IMR-90 (cell line): ENCODE data around the gene FAM98C. TPM values are rescaled to one million over a fixed set of nuclear protein-coding genes. Genes with fewer than 3 reads are reported as not detected.

Experiments used
- ATAC-seq: fragments of 200-7000 bp; cut with Tn5 transposase; 2 replicates; pipeline ENCODE4 v1.9.1; 2020; ENCODE audit warnings: low read depth, mild to moderate bottlenecking, moderate library complexity
- BruUV-seq: library from RNA; stranded (reverse); fragments of 400-500 nt; replicated peaks from 2 replicates; lab custom pipeline; 2021; lab: Mats Ljungman, UMichigan
- CTCF ChIA-PET: fragments of 300-600 bp; formaldehyde crosslinking; extraction: SDS; loops from one replicate; lab custom pipeline; 2021; ENCODE audit warnings: antibody characterized with exemption; lab: Yijun Ruan, JAX
- POLR2A ChIA-PET: fragments of 300-600 bp; sonication (Branson Sonifier 250); formaldehyde crosslinking; loops from one replicate; lab custom pipeline; 2022; ENCODE audit warnings: antibody characterized with exemption; ENCODE audit not compliant: unreplicated experiment; lab: Charles Lee
- DNase-seq: peaks from one replicate; pipeline ENCODE4 v3.0.0; 2013
- H2AFZ ChIP-seq: replicated peaks from 2 replicates; pipeline ENCODE3; 2013; ENCODE audit warnings: low read length, mild to moderate bottlenecking; ENCODE audit not compliant: poor library complexity
- H2AK5ac ChIP-seq: 2 replicates; pipeline ENCODE4 v1.6.1; 2013; ENCODE audit warnings: low read depth, low read length, inconsistent platforms
- H2AK9ac ChIP-seq: replicated peaks from 2 replicates; pipeline ENCODE3; 2013; ENCODE audit warnings: mild to moderate bottlenecking, low read depth, low read length, moderate library complexity; ENCODE audit not compliant: poor library complexity
- H2BK120ac ChIP-seq: 2 replicates; pipeline ENCODE4 v1.6.1; 2013; ENCODE audit warnings: low read depth, low read length, inconsistent platforms
- H2BK15ac ChIP-seq: 3 replicates; pipeline ENCODE4 v1.6.1; 2013; ENCODE audit warnings: low read depth, low read length, inconsistent platforms
- H2BK20ac ChIP-seq: 2 replicates; pipeline ENCODE4 v1.6.1; 2013; ENCODE audit warnings: low read depth, mild to moderate bottlenecking, inconsistent platforms, low read length, moderate library complexity
- H2BK5ac ChIP-seq: 2 replicates; pipeline ENCODE4 v1.6.1; 2013; ENCODE audit warnings: mild to moderate bottlenecking, low read depth, low read length, inconsistent platforms; ENCODE audit not compliant: poor library complexity, severe bottlenecking
- H3K14ac ChIP-seq: replicated peaks from 2 replicates; pipeline ENCODE4 v1.6.1; 2013; ENCODE audit warnings: low read depth, low read length, inconsistent platforms
- H3K18ac ChIP-seq: 2 replicates; pipeline ENCODE4 v1.6.1; 2013; ENCODE audit warnings: low read depth, low read length, control low read depth
- H3K23ac ChIP-seq: 2 replicates; pipeline ENCODE4 v1.6.1; 2013; ENCODE audit warnings: low read depth, low read length, inconsistent platforms
- H3K27ac ChIP-seq: 2 replicates; pipeline ENCODE4 v1.5.1; 2013; ENCODE audit warnings: mild to moderate bottlenecking, control low read depth, low read length; ENCODE audit not compliant: insufficient read depth
- H3K27me3 ChIP-seq: 2 replicates; pipeline ENCODE4 v1.6.1; 2013; ENCODE audit warnings: low read length; ENCODE audit not compliant: control insufficient read depth, insufficient read depth
- H3K36me3 ChIP-seq: 2 replicates; pipeline ENCODE4 v1.6.1; 2013; ENCODE audit warnings: low read length, mixed read lengths; ENCODE audit not compliant: control insufficient read depth, insufficient read depth
- H3K4ac ChIP-seq: 2 replicates; pipeline ENCODE4 v1.6.1; 2013; ENCODE audit warnings: low read depth, low read length, inconsistent platforms
- H3K4me1 ChIP-seq: 2 replicates; pipeline ENCODE4 v1.6.1; 2013; ENCODE audit warnings: low read length, mixed read lengths; ENCODE audit not compliant: control insufficient read depth, insufficient read depth
- H3K4me2 ChIP-seq: 2 replicates; pipeline ENCODE4 v1.6.1; 2013; ENCODE audit warnings: low read depth, mild to moderate bottlenecking, control low read depth, low read length, moderate library complexity
- H3K4me3 ChIP-seq: 2 replicates; pipeline ENCODE4 v1.5.1; 2013; ENCODE audit warnings: low read depth, mild to moderate bottlenecking, control low read depth, low read length, moderate library complexity; ENCODE audit not compliant: insufficient read depth
- H3K56ac ChIP-seq: 2 replicates; pipeline ENCODE4 v1.6.1; 2013; ENCODE audit warnings: low read length, inconsistent platforms; ENCODE audit not compliant: insufficient read depth; ENCODE audit errors: extremely low read depth
- H3K79me1 ChIP-seq, 2 experiments: 2 replicates each; pipeline ENCODE4 v1.6.1; 2013; ENCODE audit warnings: low read length in 2 of 2, inconsistent platforms in 1 of 2, low read depth in 1 of 2
- H3K9ac ChIP-seq: 2 replicates; pipeline ENCODE4 v1.6.1; 2013; ENCODE audit warnings: low read depth, low read length, control low read depth
- H3K9me1 ChIP-seq: 2 replicates; pipeline ENCODE4 v1.6.1; 2013; ENCODE audit warnings: low read length, inconsistent platforms; ENCODE audit not compliant: insufficient read depth
- H3K9me3 ChIP-seq: 2 replicates; pipeline ENCODE4 v1.6.1; 2013; ENCODE audit warnings: low read length; ENCODE audit not compliant: control insufficient read depth, insufficient read depth
- H4K20me1 ChIP-seq: 2 replicates; pipeline ENCODE4 v1.6.1; 2013; ENCODE audit warnings: low read length, inconsistent platforms; ENCODE audit not compliant: insufficient read depth
- H4K5ac ChIP-seq: 2 replicates; pipeline ENCODE4 v1.6.1; 2013; ENCODE audit warnings: mild to moderate bottlenecking, low read depth, low read length, control low read depth
- H4K8ac ChIP-seq, 2 experiments: 2 replicates each; pipeline ENCODE4 v1.6.1; 2013; ENCODE audit warnings: low read depth in 2 of 2, low read length in 2 of 2, control low read depth in 1 of 2, inconsistent platforms in 1 of 2
- H4K91ac ChIP-seq: 2 replicates; pipeline ENCODE4 v1.6.1; 2013; ENCODE audit warnings: low read depth, low read length, inconsistent platforms; ENCODE audit not compliant: insufficient read depth
- BHLHE40 ChIP-seq: fragments of 150-350 bp; IDR thresholded peaks from 2 replicates; pipeline ENCODE4 v1.6.1; 2016; ENCODE audit warnings: mild to moderate bottlenecking, low read depth, low read length
- CEBPB ChIP-seq: IDR thresholded peaks from 2 replicates; pipeline ENCODE4 v1.6.1; 2012; ENCODE audit warnings: low read depth, low read length, improper control_type of control experiment
- CHD1 ChIP-seq: IDR thresholded peaks from 2 replicates; pipeline ENCODE4 v1.6.1; 2012; ENCODE audit warnings: low read depth, low read length, improper control_type of control experiment
- ELK1 ChIP-seq: fragments of 150-350 bp; IDR thresholded peaks from 2 replicates; pipeline ENCODE4 v1.6.1; 2016; ENCODE audit warnings: low read depth, mild to moderate bottlenecking, low read length, moderate library complexity, borderline replicate concordance
- FOS ChIP-seq: fragments of 150-350 bp; IDR thresholded peaks from 2 replicates; pipeline ENCODE4 v1.6.1; 2016; ENCODE audit warnings: low read depth, low read length
- MAFK ChIP-seq: IDR thresholded peaks from 2 replicates; pipeline ENCODE4 v1.6.1; 2012; ENCODE audit warnings: low read depth, low read length, improper control_type of control experiment
- MAZ ChIP-seq: IDR thresholded peaks from 2 replicates; pipeline ENCODE4 v1.6.1; 2012; ENCODE audit warnings: low read depth, mild to moderate bottlenecking, low read length, improper control_type of control experiment, moderate library complexity, borderline replicate concordance
- MXI1 ChIP-seq: IDR thresholded peaks from 2 replicates; pipeline ENCODE4 v1.6.1; 2012; ENCODE audit warnings: low read depth, mild to moderate bottlenecking, low read length, moderate library complexity, borderline replicate concordance
- NFE2L2 ChIP-seq: fragments of 150-350 bp; IDR thresholded peaks from 2 replicates; pipeline ENCODE4 v1.6.1; 2016; ENCODE audit warnings: low read depth, mild to moderate bottlenecking, low read length
- POLR2A ChIP-seq: IDR thresholded peaks from 2 replicates; pipeline ENCODE4 v1.6.1; 2012; ENCODE audit warnings: mild to moderate bottlenecking, low read depth, low read length
- RAD21 ChIP-seq: IDR thresholded peaks from 2 replicates; pipeline ENCODE4 v1.6.1; 2012; ENCODE audit warnings: low read length, improper control_type of control experiment
- RCOR1 ChIP-seq: IDR thresholded peaks from 2 replicates; pipeline ENCODE4 v1.6.1; 2012; ENCODE audit warnings: mild to moderate bottlenecking, low read length, improper control_type of control experiment; ENCODE audit not compliant: insufficient replicate concordance
- RFX5 ChIP-seq: IDR thresholded peaks from 2 replicates; pipeline ENCODE4 v1.8.0; 2012; ENCODE audit warnings: low read depth, mild to moderate bottlenecking, low read length, moderate library complexity
- SMC3 ChIP-seq: fragments of 150-350 bp; IDR thresholded peaks from 2 replicates; pipeline ENCODE4 v1.6.1; 2016; ENCODE audit warnings: low read depth, mild to moderate bottlenecking, antibody characterized with exemption, low read length, moderate library complexity
- USF2 ChIP-seq: fragments of 150-350 bp; IDR thresholded peaks from 2 replicates; pipeline ENCODE4 v1.6.1; 2017; ENCODE audit warnings: mild to moderate bottlenecking, antibody characterized with exemption, low read length, low read depth
- WGBS, 2 experiments: methylation state at CpG; one replicate each; pipeline versions ENCODE4 v1.1.5 to v1.1.7; 2013; ENCODE audit warnings: missing lambda C conversion rate in 2 of 2; ENCODE audit not compliant: insufficient read length in 1 of 2; ENCODE audit errors: extremely low coverage in 2 of 2; 5-methylcytosine and 5-hydroxymethylcytosine counted together
- dilution Hi-C: fragments of 300-500 bp; cut with HindIII; formaldehyde crosslinking; loops from one replicate; pipeline ENCODE4 v1.14.3; 2018; ENCODE audit warnings: low sequenced_read_pairs; ENCODE audit not compliant: unreplicated experiment
- in situ Hi-C: fragments of 300-500 bp; cut with MboI; formaldehyde crosslinking; loops from 3 replicates; pipeline ENCODE4 v1.14.3; 2019; ENCODE audit warnings: low sequenced_read_pairs, inconsistent platforms, mixed read lengths
- intact Hi-C: fragments of 100-400 bp; cut with micrococcal nuclease; formaldehyde crosslinking; loops from 2 replicates; pipeline ENCODE4 v1.10.0; 2022
- polyA plus RNA-seq, 3 experiments: library from polyadenylated mRNA; depleted of rRNA; stranded (reverse); fragments of >200 nt; gene quantifications; 2 replicates each; pipeline ENCODE4 v1.2.3, GENCODE V29; 2012; ENCODE audit warnings: low replicate concordance in 1 of 3
- total RNA-seq: library from RNA; depleted of rRNA; stranded (reverse); fragments of >200 nt; gene quantifications from 2 replicates; pipeline ENCODE4 v1.2.3, GENCODE V29; 2012
- TF ChIP-seq, protein P1 (sequence below): conservative IDR thresholded peaks from 2 replicates; pipeline ENCODE4 v1.5.1; 2012; ENCODE audit warnings: mild to moderate bottlenecking, low read depth, low read length, improper control_type of control experiment

Gene FAM98C
- total and polyA plus RNA-seq, 2 of the 4 experiments (the other 2 are of a cell fraction): 3.6 to 17.9 TPM

DNA sequence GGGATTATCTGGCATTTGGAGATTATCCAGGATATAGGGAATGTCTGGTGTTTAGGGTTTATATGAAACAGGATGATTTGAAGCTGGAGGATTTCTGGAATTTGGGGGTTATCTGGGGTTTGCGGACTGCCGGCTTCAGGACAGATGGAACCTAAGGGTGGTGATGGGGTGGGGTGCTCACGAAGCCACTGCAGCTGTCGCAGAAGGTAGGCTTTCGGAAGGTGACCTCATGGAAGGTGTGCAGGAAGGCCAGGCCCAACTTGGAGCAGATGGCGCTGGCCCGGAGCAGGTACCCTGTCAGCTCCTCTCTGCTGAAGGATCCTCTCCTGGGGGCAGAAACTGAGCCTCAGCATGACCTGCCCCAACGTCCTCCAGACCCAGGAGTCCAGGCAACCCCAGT, 9.6 kb downstream of the FAM98C start:
- no peak overlapping the region for H3K9ac ChIP-seq
- no peak overlapping the region for H2BK15ac ChIP-seq
- no peak overlapping the region for H2BK20ac ChIP-seq
- no TSS peak for BruUV-seq
- WGBS, 2 experiments: no CpG with 5 or more reads among the region's 8 CpGs
- H3K4ac ChIP-seq: no peak overlapping the region
- DNase-seq: no peak
- no peak overlapping the region for H3K27ac ChIP-seq
- no peaks in the 10 kb centered on the region for H3K4me1 ChIP-seq
- no peak overlapping the region for H2AK5ac ChIP-seq
- H2AK9ac ChIP-seq: peak overlapping the region; percentile 16
- H3K9me3 ChIP-seq: no peaks in the 10 kb centered on the region
- POLR2A ChIA-PET: no interaction called here
- no peak overlapping the region for H3K56ac ChIP-seq
- no peak overlapping the region for H3K18ac ChIP-seq
- no peaks in the 10 kb centered on the region for H4K20me1 ChIP-seq
- H2AFZ ChIP-seq: no peak overlapping the region
- H3K14ac ChIP-seq: no peak overlapping the region
- no peak overlapping the region for H4K5ac ChIP-seq
- intact Hi-C loops: no loop called here
- peaks cover 6% of the 10 kb centered on the region; the same call in 1 of the 2 replicates for H3K27me3 ChIP-seq
- H3K23ac ChIP-seq: no peak overlapping the region
- no peak overlapping the region for H2BK120ac ChIP-seq
- in situ Hi-C loops: loop anchor here (25.0 kb wide), 1 partner anchor 525 kb away; the partner anchor contains the start of genes MRPS12 and SARS2
- H3K4me3 ChIP-seq: no peak overlapping the region
- no peak overlapping the region for H4K91ac ChIP-seq
- H2BK5ac ChIP-seq: no peak overlapping the region
- no peaks in the 10 kb centered on the region; the same call in 1 of the 2 replicates for H3K36me3 ChIP-seq
- no peak for ATAC-seq
- no peak overlapping the region for H3K4me2 ChIP-seq
- CTCF ChIA-PET: no interaction called here
- TF ChIP-seq MXI1: no peak
- no peak for TF ChIP-seq POLR2A
- no peak for TF ChIP-seq USF2
- no peak for TF ChIP-seq RAD21
- no peak for TF ChIP-seq BHLHE40
- TF ChIP-seq RFX5: no peak
- no peak for TF ChIP-seq MAZ
- TF ChIP-seq RCOR1: no peak
- TF ChIP-seq ELK1: no peak
- no peak for TF ChIP-seq NFE2L2
- no peak for TF ChIP-seq SMC3
- TF ChIP-seq MAFK: no peak
- TF ChIP-seq, protein P1, sequence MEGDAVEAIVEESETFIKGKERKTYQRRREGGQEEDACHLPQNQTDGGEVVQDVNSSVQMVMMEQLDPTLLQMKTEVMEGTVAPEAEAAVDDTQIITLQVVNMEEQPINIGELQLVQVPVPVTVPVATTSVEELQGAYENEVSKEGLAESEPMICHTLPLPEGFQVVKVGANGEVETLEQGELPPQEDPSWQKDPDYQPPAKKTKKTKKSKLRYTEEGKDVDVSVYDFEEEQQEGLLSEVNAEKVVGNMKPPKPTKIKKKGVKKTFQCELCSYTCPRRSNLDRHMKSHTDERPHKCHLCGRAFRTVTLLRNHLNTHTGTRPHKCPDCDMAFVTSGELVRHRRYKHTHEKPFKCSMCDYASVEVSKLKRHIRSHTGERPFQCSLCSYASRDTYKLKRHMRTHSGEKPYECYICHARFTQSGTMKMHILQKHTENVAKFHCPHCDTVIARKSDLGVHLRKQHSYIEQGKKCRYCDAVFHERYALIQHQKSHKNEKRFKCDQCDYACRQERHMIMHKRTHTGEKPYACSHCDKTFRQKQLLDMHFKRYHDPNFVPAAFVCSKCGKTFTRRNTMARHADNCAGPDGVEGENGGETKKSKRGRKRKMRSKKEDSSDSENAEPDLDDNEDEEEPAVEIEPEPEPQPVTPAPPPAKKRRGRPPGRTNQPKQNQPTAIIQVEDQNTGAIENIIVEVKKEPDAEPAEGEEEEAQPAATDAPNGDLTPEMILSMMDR: no peak
- no peak for TF ChIP-seq CEBPB
- no peak for TF ChIP-seq FOS
- TF ChIP-seq CHD1: no peak
- no peaks in the 10 kb centered on the region for H3K79me1 ChIP-seq
- H3K9me1 ChIP-seq: peaks cover 4% of the 10 kb centered on the region; the same call in 1 of the 2 replicates
- no peak overlapping the region for H4K8ac ChIP-seq
- dilution Hi-C loops: no loop called here
